Measurements from ENCODE around the gene TOX2. TPM values are rescaled to one million over a fixed set of nuclear protein-coding genes. Genes with fewer than 3 reads are reported as not detected.

The TOX2 gene
- total RNA-seq, 1 experiment from 2014 or later = 0.83 TPM

- no peak for DNase-seq (ENCODE audit: low spot score)
Measured at GRCh38 chr20:44019638-44020335, 105.1 kb downstream of the TOX2 start.

GRCh38 chr20:44020406-44021148 lies 105.9 kb downstream of the TOX2 start:
- no peak for DNase-seq (ENCODE audit: low spot score)

- DNase-seq (ENCODE audit: low spot score) = no peak
Measured at GRCh38 chr20:44021186-44021585, 106.5 kb downstream of the TOX2 start.

- no peak for DNase-seq (ENCODE audit: low spot score)
Measured at GRCh38 chr20:44021900-44022299, 107.2 kb downstream of the TOX2 start.

- DNase-seq (ENCODE audit: low spot score) = no peak
Measured at GRCh38 chr20:44022464-44022863, 107.8 kb downstream of the TOX2 start.

GRCh38 chr20:44023515-44024371 lies 109.1 kb downstream of the TOX2 start:
- DNase-seq (ENCODE audit: low spot score) = no peak

- DNase-seq (ENCODE audit: low spot score) = no peak
Measured at GRCh38 chr20:44024820-44025580, 110.3 kb downstream of the TOX2 start.

GRCh38 chr20:44025756-44026155 lies 111.1 kb downstream of the TOX2 start:
- DNase-seq (ENCODE audit: low spot score) = no peak

GRCh38 chr20:44026647-44027342 lies 112.1 kb downstream of the TOX2 start:
- no peak for DNase-seq (ENCODE audit: low spot score)

GRCh38 chr20:44027343-44028002 lies 112.8 kb downstream of the TOX2 start:
- DNase-seq (ENCODE audit: low spot score) = no peak

GRCh38 chr20:44028003-44028730 lies 113.5 kb downstream of the TOX2 start:
- no peak for DNase-seq (ENCODE audit: low spot score)

GRCh38 chr20:44028868-44029847 lies 114.5 kb downstream of the TOX2 start:
- DNase-seq (ENCODE audit: low spot score) = no peak

GRCh38 chr20:44029848-44030230 lies 115.2 kb downstream of the TOX2 start:
- DNase-seq (ENCODE audit: low spot score) = no peak

- no peak for DNase-seq (ENCODE audit: low spot score)
Measured at GRCh38 chr20:44030394-44030793, 115.7 kb downstream of the TOX2 start.

GRCh38 chr20:44031001-44031574 lies 116.4 kb downstream of the TOX2 start:
- no peak for DNase-seq (ENCODE audit: low spot score)

- no peak for DNase-seq (ENCODE audit: low spot score)
Measured at GRCh38 chr20:44031781-44032582, 117.3 kb downstream of the TOX2 start.

GRCh38 chr20:44032583-44033331 lies 118.1 kb downstream of the TOX2 start:
- DNase-seq (ENCODE audit: low spot score) = no peak
